IPS-11a (cell line): ENCODE measurements around the gene ECE2.

ENCODE experiments used
- H3K4me3 ChIP-seq: one replicate; pipeline ENCODE4 v1.5.1; 2013; ENCODE audit warnings: low read depth, low read length, control low read depth

ECE2 gene

GRCh38 chr3:184240384-184241140 is 35.3 kb upstream of the ECE2 start:
- no peak overlapping the region for H3K4me3 ChIP-seq

GRCh38 chr3:184241141-184241446 is 34.7 kb upstream of the ECE2 start:
- no peak overlapping the region for H3K4me3 ChIP-seq

GRCh38 chr3:184241447-184242296 is 34.1 kb upstream of the ECE2 start:
- no peak overlapping the region for H3K4me3 ChIP-seq

GRCh38 chr3:184242297-184242685 is 33.5 kb upstream of the ECE2 start:
- no peak overlapping the region for H3K4me3 ChIP-seq

- H3K4me3 ChIP-seq: peak within 1 kb of the TSS; percentile 99
These were observed 27.1 kb upstream of the ECE2 start, which contains the start of gene ALG3 for GRCh38 chr3:184248454-184249411. ALG3 (minus strand) TSS chr3:184248962; CDS start chr3:184248940, 22 bp downstream.

GRCh38 chr3:184249412-184250166 is 26.2 kb upstream of the ECE2 start, which contains the start of gene EEF1AKMT4:
EEF1AKMT4 (plus strand) TSS chr3:184249672; CDS start chr3:184249695, 23 bp downstream.
- H3K4me3 ChIP-seq: peak within 1 kb of the TSS; percentile 99

- peak overlapping the region; percentile 81 for H3K4me3 ChIP-seq
These were observed 25.5 kb upstream of the ECE2 start for GRCh38 chr3:184250167-184250828.

GRCh38 chr3:184255291-184256039 is 20.4 kb upstream of the ECE2 start:
- no peak overlapping the region for H3K4me3 ChIP-seq

- H3K4me3 ChIP-seq: no peak overlapping the region
These were observed 18.5 kb upstream of the ECE2 start for GRCh38 chr3:184257083-184257915.

GRCh38 chr3:184258926-184259325 is 16.9 kb upstream of the ECE2 start:
- H3K4me3 ChIP-seq: no peak overlapping the region

GRCh38 chr3:184259396-184259877 is 16.4 kb upstream of the ECE2 start:
- H3K4me3 ChIP-seq: no peak overlapping the region

- peak overlapping the region; percentile 67 for H3K4me3 ChIP-seq
These were observed 15.7 kb upstream of the ECE2 start for GRCh38 chr3:184259878-184260723.

GRCh38 chr3:184260724-184261269 is 15.0 kb upstream of the ECE2 start:
- peak overlapping the region; percentile 67 for H3K4me3 ChIP-seq

- H3K4me3 ChIP-seq: peak within 1 kb of the TSS; percentile 81
These were observed 14.5 kb upstream of the ECE2 start, which contains the start of gene CAMK2N2 for GRCh38 chr3:184261270-184261853. CAMK2N2 (minus strand) TSS chr3:184261553; CDS start chr3:184261285, 268 bp downstream.

- H3K4me3 ChIP-seq: peak overlapping the region; percentile 81
These were observed 13.7 kb upstream of the ECE2 start for GRCh38 chr3:184261854-184262763.
